OCI-M1 (cell line): ENCODE results near the gene CHL1.

Source experiments
- DNase-seq: peaks from one replicate; lab custom pipeline; 2025; lab: John Stamatoyannopoulos, UW

CHL1 gene

DNA sequence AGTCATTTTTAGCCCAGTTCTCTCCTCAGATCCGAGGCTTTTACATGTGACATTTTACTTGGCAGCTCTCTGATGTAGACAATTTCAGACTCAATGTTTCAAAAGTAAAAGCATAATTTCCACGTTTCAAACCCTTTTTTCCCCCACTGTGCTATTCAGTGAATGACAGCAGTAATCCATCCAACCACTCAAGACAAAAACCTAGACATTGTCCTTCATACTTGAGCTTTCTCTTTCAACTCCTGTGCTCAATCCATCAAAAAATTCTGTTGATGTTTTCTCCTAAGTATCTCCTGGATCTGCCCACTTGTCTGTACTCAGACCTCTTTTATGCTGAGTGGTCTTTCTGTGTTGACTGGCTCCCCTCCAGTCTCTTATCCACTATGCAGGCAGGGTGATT lies 214.7 kb downstream of the CHL1 start:
- DNase-seq = no peak

DNA sequence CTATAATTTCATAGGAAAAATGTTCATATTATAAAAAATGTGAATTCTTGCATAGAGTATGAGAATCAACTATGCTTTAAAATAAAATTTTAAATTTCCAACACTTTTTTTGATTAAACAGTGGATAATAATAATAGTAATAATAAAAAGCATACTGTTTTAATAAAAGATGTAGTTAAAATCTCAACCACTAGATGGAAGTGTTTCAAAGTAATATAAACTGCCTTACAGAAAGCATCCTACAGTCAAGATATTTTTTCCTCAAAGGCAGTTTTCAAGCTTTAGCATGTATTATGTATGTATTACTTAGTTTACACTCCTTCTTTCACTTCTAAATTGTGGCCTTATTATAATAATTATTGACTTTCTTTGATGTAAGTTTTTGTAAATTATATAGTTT lies 217.5 kb downstream of the CHL1 start:
- peak; percentile 62 for DNase-seq

DNA sequence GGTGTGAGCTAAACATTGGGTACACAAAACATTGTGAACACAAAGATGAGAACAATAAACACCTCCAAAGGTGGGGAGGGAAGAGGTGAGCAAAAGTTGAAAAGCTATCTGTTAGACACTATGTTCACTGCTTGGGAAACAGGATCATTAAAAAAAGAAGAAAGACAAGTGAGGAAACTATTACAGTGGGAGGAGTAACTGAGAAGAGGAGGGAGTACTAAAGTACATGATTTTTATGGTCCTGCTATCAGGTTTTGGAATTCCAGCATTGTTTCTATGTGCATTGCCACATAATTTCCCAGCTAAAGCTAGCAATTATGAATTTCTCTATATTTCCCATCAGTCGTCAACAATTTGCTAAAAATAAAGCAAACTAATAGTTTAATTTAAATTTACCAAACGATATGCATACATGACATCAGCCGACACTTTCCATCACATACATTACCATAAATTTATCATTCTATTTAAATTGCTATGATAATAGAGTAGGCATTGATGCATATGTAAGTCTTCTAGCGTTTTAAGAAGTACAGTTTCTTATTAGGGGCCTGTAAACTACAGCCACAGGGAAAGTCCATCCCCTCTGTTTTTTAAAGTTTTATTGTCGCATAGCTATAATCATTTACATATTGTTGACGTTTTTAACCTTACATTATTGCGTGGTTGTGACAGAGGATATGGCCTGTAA lies 221.8 kb downstream of the CHL1 start:
- DNase-seq = no peak

DNA sequence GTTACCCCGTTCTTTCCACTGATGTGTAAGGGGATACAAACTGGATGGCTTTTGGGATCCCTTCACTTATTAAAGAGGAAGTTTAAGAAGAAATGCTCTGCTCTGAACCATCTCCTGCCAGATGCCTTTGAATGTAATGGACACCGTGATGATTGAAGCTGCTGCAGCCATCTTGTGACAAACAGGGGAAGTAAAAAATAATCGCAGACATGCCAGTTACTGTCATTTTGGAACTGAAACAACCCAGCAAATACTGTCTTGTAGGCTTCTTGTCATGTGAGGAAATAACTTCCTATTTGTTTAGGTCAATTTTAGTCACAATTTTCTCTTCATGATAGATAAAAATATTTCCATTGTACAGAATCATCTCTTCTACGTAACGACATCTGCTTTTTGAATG lies 224.0 kb downstream of the CHL1 start:
- peak; percentile 14 for DNase-seq

DNA sequence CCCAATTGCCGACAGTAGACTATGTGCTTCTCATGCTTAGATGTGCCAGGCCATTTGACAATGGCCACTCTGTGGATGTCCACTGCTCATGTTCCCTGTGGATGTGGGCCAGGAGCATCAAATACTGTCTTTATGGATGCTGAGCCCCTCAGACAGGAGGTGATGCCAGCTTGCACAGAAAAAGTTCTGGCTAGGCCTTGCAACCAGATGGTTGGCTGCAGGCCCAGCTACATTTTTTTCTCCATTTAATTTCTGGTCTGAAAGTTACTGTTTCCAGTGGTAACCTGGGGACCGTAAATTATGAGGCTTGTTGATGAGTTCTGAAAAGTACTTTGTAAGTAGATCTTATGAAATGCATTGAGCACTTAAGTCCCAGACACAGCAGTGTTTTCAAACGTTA lies 228.5 kb downstream of the CHL1 start:
- DNase-seq = no peak

DNA sequence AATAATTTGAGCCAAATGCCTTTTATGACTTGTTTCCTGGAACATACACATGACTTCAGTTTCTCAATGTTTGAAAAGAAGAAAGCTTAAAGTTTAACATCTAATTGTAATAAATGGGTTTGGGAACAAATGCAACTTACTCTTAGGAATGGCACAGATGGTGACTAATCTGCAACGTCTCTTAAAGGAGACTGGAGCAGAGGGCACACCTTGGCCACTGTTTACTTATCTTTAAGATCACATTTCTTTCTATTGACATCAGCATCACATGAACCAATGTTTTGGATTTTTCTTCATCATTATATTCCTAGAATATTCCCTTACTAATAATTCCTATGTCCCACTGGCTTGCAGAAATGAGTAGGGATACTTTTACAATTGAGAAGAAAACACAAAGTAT lies 229.5 kb downstream of the CHL1 start:
- no peak for DNase-seq

DNA sequence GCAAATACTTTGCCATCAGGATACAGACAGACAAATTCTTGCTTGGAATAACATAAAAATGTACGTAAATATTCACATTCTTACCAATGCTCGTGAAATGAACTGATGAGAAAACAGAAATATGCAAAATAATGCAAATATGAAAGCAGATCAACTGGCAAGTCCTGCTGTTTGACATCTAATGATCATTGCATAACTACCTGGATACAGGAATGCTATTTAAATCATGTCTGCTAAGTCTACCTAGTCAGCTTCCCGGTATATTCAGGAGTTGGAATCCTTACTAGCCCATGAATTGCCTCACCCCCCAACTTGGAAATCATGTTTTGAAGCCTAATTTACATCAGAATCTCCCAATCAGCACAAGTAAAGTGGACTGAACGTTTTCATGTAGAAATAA lies 230.6 kb downstream of the CHL1 start:
- DNase-seq = no peak

DNA sequence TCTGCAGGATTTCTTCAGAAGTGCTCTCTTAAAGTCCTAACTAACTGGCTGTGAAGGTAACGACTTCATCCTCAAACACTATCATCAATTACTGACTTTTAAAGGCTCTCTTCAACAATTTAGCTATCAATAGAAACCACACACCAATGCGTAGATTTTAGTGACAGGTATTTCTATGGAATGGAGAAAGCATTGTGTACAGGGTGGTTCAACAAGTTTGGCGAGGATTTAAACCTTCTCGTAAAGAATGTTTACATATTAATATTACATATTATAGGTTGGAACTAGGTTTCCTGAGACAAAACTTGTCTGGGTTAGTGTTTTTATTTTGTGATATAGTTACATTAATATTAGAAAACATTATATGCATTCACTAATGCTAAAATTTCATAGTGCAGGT lies 233.6 kb downstream of the CHL1 start:
- DNase-seq = no peak

DNA sequence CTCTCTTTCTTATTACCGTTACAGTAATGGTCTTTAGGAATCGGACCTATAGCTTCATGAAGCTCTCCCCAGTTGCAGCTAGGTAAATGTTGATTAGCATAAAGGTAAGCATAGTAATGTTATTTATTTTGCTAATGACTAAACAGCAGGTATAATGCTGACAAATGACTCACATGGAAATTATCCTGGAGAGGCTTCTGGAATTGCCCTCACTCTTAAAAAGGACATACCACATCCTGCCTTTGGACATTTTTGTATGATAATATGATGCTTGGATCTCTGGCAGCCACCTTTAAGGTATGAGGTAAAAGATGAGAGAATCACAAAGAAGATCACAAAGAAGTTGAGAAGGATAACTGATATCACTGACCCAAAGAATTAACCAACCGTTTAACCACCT lies 238.6 kb downstream of the CHL1 start:
- no peak for DNase-seq

DNA sequence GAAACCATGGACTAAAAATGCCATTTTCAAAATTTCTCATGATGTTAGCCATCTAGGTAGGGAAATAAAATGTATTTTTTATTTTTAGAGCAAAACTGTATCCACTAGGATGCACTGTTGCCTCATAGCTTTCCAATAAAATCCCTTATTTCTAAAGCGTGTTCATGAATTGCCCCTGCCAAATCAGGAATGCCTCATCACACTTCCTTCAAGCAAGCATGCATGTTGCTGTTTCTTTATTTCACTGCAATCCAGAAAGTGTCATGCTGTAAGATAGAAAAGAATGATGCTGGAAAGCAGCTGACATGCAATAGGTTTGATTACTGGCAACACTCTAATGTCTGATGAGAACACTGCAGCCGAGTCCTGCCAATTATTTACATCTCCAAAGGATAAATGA lies 239.5 kb downstream of the CHL1 start:
- no peak for DNase-seq

DNA sequence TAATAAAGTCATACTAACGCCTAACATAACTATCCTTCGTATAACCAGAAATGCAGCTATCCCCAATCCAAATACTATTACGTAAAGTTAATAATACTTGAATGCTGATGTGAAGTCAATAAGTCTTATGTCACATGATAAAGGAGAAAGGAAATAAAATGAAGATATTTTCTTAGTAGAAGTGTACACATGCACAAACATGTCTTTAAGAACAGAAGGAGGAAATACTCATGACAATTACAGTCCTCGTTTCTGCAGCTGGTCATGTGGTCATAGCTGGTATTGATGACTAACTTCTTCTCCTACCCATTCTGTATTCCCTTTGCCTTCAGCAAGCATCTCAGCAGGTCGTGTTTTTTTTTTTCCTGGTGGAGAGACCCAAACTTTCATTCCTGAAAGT lies 244.3 kb downstream of the CHL1 start:
- DNase-seq = no peak

DNA sequence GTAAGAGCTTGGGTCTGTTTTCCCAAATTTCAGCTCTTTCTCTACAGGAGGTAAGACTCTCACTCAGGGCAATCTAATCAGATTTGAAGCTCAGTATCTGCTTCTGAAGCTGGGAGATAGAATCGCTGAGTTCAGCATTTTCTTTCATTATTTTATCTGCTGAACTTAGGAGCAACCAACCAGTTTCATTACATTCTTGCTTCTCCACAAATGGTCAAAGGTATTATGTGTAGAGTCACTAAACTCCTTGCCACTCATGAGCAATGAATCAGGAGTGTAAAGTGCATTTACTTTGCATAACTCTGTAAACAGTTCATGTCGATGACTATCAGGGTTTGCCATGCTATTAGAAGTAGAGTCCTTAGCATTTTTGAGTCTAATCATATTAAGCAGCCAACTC lies 249.4 kb downstream of the CHL1 start:
- DNase-seq = no peak

DNA sequence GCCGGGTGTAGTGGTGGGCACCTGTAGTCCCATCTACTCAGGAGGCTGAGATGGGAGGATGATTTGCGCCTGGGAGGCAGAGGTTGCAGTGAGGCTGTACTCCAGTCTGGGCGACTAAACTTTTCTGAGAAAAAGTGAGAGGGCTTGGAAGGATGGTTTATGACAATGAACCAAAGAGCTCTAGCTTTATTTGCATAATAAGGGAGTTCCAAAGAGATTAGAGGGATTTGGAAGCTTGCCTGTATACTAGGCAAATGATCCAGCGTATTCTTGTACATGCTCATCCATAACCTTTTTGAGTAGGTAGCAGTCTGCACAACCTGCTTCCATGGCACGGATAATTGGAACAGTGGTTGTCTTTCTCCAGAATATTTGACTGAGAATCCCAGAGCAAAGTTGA lies 251.1 kb downstream of the CHL1 start:
- no peak for DNase-seq

DNA sequence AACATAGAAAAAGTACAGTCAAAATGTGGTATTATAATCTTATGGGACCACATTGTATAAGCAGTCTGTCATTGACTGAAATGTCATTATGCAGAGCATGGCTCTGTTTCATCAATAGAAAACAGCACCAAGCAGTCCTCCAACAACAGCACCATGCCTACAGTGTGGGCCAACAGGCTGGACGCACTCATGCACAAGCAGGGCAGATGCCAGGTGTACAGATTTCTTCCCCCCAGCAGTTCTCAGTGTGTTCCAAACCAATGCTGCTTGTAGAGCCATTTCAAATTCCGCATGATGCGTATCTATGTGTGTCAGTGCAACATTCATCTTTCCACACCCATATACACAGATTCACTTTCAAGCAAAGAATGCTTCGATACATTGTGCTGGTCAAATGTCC lies 253.1 kb downstream of the CHL1 start:
- no peak for DNase-seq

DNA sequence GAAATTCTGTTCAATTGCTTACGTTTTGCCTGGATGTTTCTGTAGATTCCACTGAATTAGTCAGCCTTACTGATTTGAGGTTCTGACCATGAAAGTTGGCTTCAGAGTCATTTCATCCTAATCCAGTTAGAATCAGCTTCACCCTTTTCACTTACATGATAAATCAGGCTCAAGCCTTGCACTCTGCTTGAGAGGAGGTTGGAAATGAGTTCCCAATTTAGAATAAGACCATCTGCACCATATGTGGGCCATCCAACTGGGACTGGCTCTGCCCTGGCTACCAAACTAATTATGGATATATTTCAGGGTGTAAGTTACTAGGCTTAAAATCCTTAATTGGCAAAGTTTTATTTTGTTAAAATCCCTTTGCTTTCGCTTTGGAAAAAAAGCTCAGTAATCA lies 255.7 kb downstream of the CHL1 start:
- DNase-seq = no peak

DNA sequence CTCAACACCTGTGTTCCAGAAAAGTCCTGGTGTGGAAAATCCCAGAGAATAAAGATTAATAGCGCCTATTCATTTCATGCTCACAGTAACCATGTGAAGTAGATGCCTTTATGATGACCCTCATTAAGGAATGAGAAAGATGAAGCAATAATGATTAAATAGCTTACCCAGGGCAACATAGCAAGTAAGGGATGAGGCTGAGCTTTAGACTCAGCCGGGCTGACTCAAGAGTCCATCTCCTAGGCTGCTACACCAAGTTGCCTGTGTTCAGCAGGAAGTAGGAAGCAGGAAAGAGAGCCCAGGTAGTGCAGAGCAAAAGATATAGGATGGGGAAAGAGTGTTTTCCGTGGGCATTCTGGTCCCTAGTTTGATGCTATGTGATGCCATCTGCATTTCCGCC lies 256.5 kb downstream of the CHL1 start:
- DNase-seq = no peak

DNA sequence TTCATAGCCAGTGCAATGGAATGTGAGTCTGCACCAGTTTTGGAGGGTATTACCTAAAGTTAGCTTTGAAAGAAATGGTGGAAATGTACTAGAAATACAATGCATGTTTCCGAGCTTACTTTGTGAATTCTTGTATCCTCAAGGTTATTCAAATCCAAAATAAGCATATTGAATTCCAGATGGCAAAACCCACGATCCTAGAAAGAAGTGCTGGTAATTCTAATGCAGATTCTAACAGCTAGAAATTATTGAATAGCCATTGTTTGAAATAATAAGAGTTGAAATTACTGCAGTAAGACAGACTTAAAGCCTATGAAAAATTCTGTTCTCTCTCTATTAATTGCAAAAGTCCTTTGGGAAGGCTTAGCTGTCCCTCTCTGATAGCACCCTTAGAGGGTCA lies 258.4 kb downstream of the CHL1 start:
- no peak for DNase-seq

DNA sequence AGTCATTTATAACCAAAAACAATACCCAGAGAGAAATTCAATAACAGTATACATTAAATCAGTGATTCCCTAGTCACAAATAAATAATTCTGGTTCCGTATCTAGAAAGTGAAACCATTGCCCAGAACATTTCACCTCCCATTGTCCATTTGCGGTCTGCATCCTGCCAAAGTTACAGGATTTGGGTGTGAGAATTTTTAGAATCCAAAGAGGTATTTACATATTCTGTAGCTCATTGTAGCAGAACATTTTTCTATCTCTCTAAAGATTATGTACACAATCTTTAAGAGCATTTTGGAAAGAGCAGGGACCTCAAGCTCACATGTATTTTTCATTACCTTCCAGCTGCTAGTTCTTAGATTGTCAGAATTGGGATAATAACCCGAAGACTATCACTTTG lies 261.6 kb downstream of the CHL1 start:
- DNase-seq = no peak

DNA sequence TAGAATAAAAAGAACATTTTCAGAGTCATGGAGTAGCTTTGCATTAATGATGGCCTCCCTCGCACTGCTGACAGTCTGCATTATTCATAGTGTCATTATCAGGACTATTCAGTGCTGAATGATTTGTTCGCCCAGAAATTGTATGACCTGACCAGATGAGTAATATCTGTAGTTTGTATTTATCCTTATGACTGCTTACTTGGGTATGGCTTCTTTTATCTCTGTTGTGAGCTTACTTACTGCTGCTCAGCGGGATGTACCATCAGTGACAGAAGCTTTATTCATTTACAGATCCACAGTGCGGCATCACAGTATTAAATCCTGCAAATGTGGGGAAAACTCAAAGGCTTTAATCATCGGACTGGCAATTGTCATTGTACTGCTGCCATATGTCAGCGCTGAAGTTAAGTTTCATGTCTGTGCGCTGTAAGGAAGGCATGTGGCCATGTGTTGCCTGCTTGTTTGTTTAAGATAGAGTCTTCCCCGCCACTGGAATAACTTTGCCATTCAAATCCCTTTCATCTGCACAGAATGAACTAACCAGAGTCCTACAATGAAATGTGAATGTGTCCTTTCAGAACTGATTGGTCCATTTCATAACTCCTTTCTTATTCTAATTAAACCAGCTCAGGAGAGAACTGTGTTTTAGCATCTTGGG lies 262.2 kb downstream of the CHL1 start:
- peak; percentile 21 for DNase-seq
